GM12878 (cell line): ENCODE results near the gene CCNH.

ENCODE experiments used
- KDM1A ChIP-seq: fragments of 200-600 bp; sonication (generic); IDR thresholded peaks from 2 replicates; pipeline ENCODE4 v1.6.1; 2016; ENCODE audit warnings: borderline replicate concordance
- MAX ChIP-seq: IDR thresholded peaks from 2 replicates; pipeline ENCODE4 v1.6.1; 2012; ENCODE audit warnings: low read depth, low read length, improper control_type of control experiment
- SMC3 ChIP-seq: IDR thresholded peaks from 2 replicates; pipeline ENCODE4 v1.6.1; 2011; ENCODE audit warnings: low read length, improper control_type of control experiment, borderline replicate concordance

GRCh38 chr5:87360132-87360531, 52.6 kb downstream of the CCNH start:
- no peak for TF ChIP-seq KDM1A
- no peak for TF ChIP-seq MAX
- no peak for TF ChIP-seq SMC3
